HS-5 (cell line): ENCODE results near the gene P2RY11.

Source experiments
- DNase-seq: peaks from one replicate; pipeline ENCODE4 v3.0.0-alpha.2; 2012; ENCODE audit warnings: low read depth

The P2RY11 gene

GRCh38 chr19:10141479-10141878 lies 30.0 kb downstream of the P2RY11 start:
- no peak for DNase-seq

GRCh38 chr19:10141973-10142372 lies 30.5 kb downstream of the P2RY11 start:
- DNase-seq, result no peak

GRCh38 chr19:10142701-10143375 lies 31.3 kb downstream of the P2RY11 start:
- DNase-seq, result no peak

GRCh38 chr19:10143681-10144080 lies 32.2 kb downstream of the P2RY11 start:
- DNase-seq, result no peak

- DNase-seq, result no peak
These were observed 32.9 kb downstream of the P2RY11 start for GRCh38 chr19:10144361-10144760.

GRCh38 chr19:10145031-10145430 lies 33.5 kb downstream of the P2RY11 start:
- DNase-seq, result no peak

GRCh38 chr19:10146142-10146541 lies 34.6 kb downstream of the P2RY11 start:
- DNase-seq, result no peak

GRCh38 chr19:10149427-10149826 lies 37.9 kb downstream of the P2RY11 start:
- DNase-seq, result no peak

- DNase-seq, result no peak
These were observed 40.0 kb downstream of the P2RY11 start for GRCh38 chr19:10151521-10151920.

GRCh38 chr19:10152100-10152499 lies 40.6 kb downstream of the P2RY11 start:
- DNase-seq, result no peak

- no peak for DNase-seq
These were observed 44.3 kb downstream of the P2RY11 start for GRCh38 chr19:10155839-10156238.

GRCh38 chr19:10158071-10158470 lies 46.6 kb downstream of the P2RY11 start:
- no peak for DNase-seq

- no peak for DNase-seq
These were observed 47.0 kb downstream of the P2RY11 start for GRCh38 chr19:10158485-10158884.

GRCh38 chr19:10159610-10160009 lies 48.1 kb downstream of the P2RY11 start:
- no peak for DNase-seq

GRCh38 chr19:10163536-10163935 lies 52.0 kb downstream of the P2RY11 start:
- DNase-seq, result no peak
